COLO829 (cell line): ENCODE data around the gene ELMO1.

Experiments
- DNase-seq: peaks from one replicate; pipeline ENCODE4 v3.0.0; 2012; ENCODE audit warnings: low spot score

ELMO1 gene

GRCh38 chr7:37119296-37119860 is 329.3 kb downstream of the ELMO1 start:
- DNase-seq: no peak

- DNase-seq: no peak
Measured at GRCh38 chr7:37118004-37118403, 330.7 kb downstream of the ELMO1 start.

- no peak for DNase-seq
Measured at GRCh38 chr7:37117292-37117691, 331.4 kb downstream of the ELMO1 start.

- no peak for DNase-seq
Measured at GRCh38 chr7:37116093-37116701, 332.5 kb downstream of the ELMO1 start.

- DNase-seq: no peak
Measured at GRCh38 chr7:37113661-37114355, 334.9 kb downstream of the ELMO1 start.

GRCh38 chr7:37112876-37113275 is 335.8 kb downstream of the ELMO1 start:
- DNase-seq: no peak

- DNase-seq: no peak
Measured at GRCh38 chr7:37112218-37112617, 336.4 kb downstream of the ELMO1 start.

GRCh38 chr7:37111459-37111858 is 337.2 kb downstream of the ELMO1 start:
- no peak for DNase-seq

GRCh38 chr7:37110660-37111424 is 337.8 kb downstream of the ELMO1 start:
- no peak for DNase-seq

- peak; percentile 6 for DNase-seq
Measured at GRCh38 chr7:37109843-37110242, 338.8 kb downstream of the ELMO1 start.

- DNase-seq: no peak
Measured at GRCh38 chr7:37109016-37109683, 339.5 kb downstream of the ELMO1 start.

- no peak for DNase-seq
Measured at GRCh38 chr7:37108615-37109014, 340.0 kb downstream of the ELMO1 start.

- DNase-seq: no peak
Measured at GRCh38 chr7:37107047-37107750, 341.5 kb downstream of the ELMO1 start.

- no peak for DNase-seq
Measured at GRCh38 chr7:37105762-37106161, 342.9 kb downstream of the ELMO1 start.

GRCh38 chr7:37104822-37105518 is 343.7 kb downstream of the ELMO1 start:
- no peak for DNase-seq

GRCh38 chr7:37102518-37103137 is 346.0 kb downstream of the ELMO1 start:
- no peak for DNase-seq

- no peak for DNase-seq
Measured at GRCh38 chr7:37100735-37101331, 347.8 kb downstream of the ELMO1 start.

GRCh38 chr7:37098762-37099161 is 349.9 kb downstream of the ELMO1 start:
- DNase-seq: no peak

GRCh38 chr7:37097983-37098382 is 350.7 kb downstream of the ELMO1 start:
- DNase-seq: no peak

GRCh38 chr7:37097276-37097675 is 351.4 kb downstream of the ELMO1 start:
- DNase-seq: no peak
